ENCODE data around the gene OTUB2. TPM values are rescaled to one million over a fixed set of nuclear protein-coding genes. Genes with fewer than 3 reads are reported as not detected.

Gene OTUB2
- total and polyA plus RNA-seq, 8 donors = 0.30 to 1.3 (median 0.66) TPM

GRCh38 chr14:94075008-94075407 lies 48.9 kb downstream of the OTUB2 start:
- intact Hi-C loops (cut with DNase I) = no loop called here
- TF ChIP-seq, protein P1, sequence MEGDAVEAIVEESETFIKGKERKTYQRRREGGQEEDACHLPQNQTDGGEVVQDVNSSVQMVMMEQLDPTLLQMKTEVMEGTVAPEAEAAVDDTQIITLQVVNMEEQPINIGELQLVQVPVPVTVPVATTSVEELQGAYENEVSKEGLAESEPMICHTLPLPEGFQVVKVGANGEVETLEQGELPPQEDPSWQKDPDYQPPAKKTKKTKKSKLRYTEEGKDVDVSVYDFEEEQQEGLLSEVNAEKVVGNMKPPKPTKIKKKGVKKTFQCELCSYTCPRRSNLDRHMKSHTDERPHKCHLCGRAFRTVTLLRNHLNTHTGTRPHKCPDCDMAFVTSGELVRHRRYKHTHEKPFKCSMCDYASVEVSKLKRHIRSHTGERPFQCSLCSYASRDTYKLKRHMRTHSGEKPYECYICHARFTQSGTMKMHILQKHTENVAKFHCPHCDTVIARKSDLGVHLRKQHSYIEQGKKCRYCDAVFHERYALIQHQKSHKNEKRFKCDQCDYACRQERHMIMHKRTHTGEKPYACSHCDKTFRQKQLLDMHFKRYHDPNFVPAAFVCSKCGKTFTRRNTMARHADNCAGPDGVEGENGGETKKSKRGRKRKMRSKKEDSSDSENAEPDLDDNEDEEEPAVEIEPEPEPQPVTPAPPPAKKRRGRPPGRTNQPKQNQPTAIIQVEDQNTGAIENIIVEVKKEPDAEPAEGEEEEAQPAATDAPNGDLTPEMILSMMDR (IDR thresholded peaks at IDR 0.05) = no peak
- ATAC-seq (no peak), DNase-seq (no peak), FAIRE-seq (no peak)
- Histone ChIP-seq H3K27me3 (no peaks in the 10 kb centered on the region), H3K9me3 (no peaks in the 10 kb centered on the region), H3K4me1 (peaks cover 0 to 33% (median 29%) of the 10 kb centered on the region in 3 donors), H3K27ac (no peak overlapping the region), H3K36me3 (peaks cover 0 to 6% (median 0%) of the 10 kb centered on the region in 3 donors), H3K4me3 (no peak overlapping the region)
- 87 to 91% methylated on average over 2 of the region's 2 CpGs for WGBS, 2 donors

DNA sequence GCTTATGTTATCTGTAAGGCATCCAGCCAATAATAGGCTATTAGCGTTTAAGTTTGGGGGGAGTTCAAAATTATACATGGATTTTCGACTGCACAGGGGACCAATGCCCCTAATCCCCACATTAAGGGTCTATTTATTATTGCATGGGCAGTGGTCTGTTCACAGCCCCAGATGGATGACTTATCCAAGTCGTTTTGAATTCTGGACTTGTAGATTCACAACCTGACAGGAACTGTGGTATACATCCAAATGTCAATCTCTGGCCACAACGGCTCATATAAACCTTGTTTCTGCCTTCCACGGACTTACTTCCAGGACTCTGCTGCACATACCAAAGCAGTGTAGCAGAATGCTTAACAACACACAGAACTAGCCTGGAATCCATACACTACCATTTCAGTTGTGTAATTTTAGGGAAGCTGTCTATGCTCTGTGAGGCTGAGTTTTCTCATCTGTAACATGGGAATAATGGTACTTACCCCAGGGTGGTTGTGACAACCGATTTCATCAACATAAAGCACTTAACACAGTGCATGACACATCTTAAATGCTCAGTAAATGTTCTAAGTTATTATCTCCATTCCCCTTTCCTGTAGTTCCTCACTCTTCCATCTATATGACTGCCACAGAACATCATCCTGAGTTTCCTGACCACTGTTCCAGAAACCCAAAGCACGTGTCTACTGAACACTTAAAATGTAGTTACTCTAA lies 51.1 kb downstream of the OTUB2 start:
- DNase-seq (no peak), ATAC-seq (no peak), FAIRE-seq (no peak)
- H3K4me1 ChIP-seq = peaks cover 0 to 33% (median 29%) of the 10 kb centered on the region in 3 donors
- peak overlapping the region in 2 of 4 donors; percentile 24 to 94 for H3K4me3 ChIP-seq
- peaks cover 0 to 6% (median 0%) of the 10 kb centered on the region in 3 donors for H3K36me3 ChIP-seq
- H3K9me3 ChIP-seq = no peaks in the 10 kb centered on the region
- no peak overlapping the region for H3K27ac ChIP-seq
- intact Hi-C loops (cut with DNase I) = no loop called here
- no peaks in the 10 kb centered on the region for H3K27me3 ChIP-seq
- TF ChIP-seq, protein P1 (IDR thresholded peaks at IDR 0.05) = no peak
- WGBS, 2 donors = 35 to 48% methylated on average over 7 of the region's 7 CpGs

DNA sequence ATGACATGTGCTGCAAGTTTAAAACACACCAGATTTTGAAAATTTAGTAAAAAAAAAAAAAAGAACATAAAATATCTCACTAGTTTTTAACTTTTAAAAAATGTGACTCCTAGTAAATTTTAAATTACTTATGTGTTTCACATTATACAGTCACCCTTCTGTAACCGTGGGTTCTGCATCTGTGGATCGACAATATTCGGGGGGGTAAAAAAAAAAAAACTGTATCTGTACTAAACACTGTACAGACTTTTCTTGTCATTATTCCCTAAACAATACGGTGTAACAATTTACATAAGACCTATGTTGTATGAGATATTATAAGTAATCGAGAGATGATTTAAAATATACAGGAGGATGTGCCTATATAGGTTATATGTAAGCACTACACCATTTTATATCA lies 51.7 kb downstream of the OTUB2 start:
- DNase-seq (no peak), ATAC-seq (no peak), FAIRE-seq (no peak)
- intact Hi-C loops (cut with DNase I) = no loop called here
- TF ChIP-seq, protein P1 (IDR thresholded peaks at IDR 0.05) = no peak
- H3K4me3 ChIP-seq = peak overlapping the region in 2 of 4 donors; percentile 94 to 99
- WGBS, 2 donors = 65 to 75% methylated on average over 5 of the region's 5 CpGs
- H3K36me3 ChIP-seq = peaks cover 0 to 6% (median 0%) of the 10 kb centered on the region in 3 donors
- H3K27ac ChIP-seq = no peak overlapping the region
- H3K4me1 ChIP-seq = peaks cover 0 to 33% (median 29%) of the 10 kb centered on the region in 3 donors
- no peaks in the 10 kb centered on the region for H3K9me3 ChIP-seq
- no peaks in the 10 kb centered on the region for H3K27me3 ChIP-seq

GRCh38 chr14:94079891-94080620 lies 53.9 kb downstream of the OTUB2 start:
- FAIRE-seq = no peak
- ATAC-seq = peak in 2 of 4 donors; percentile 2 to 4
- Histone ChIP-seq H3K4me3 (peak overlapping the region; percentile 73 to 99 (median 96)), H3K9me3 (no peaks in the 10 kb centered on the region), H3K27ac (peak overlapping the region; percentile 82 to 93 (median 84)), H3K27me3 (no peaks in the 10 kb centered on the region), H3K4me1 (peaks cover 0 to 30% (median 29%) of the 10 kb centered on the region in 3 donors), H3K36me3 (peaks cover 0 to 6% (median 0%) of the 10 kb centered on the region in 3 donors)
- TF ChIP-seq, protein P1 (IDR thresholded peaks at IDR 0.05) = no peak
- intact Hi-C loops (cut with DNase I) = no loop called here
- WGBS, 2 donors = 2 to 3% methylated on average over 15 of the region's 15 CpGs
- DNase-seq = no peak

All from pancreas (tissue), 10 donors.